HCT116 (cell line): ENCODE measurements around the gene KRT33A. TPM values are rescaled to one million over a fixed set of nuclear protein-coding genes. Genes with fewer than 3 reads are reported as not detected.

Experiments
- ATAC-seq: fragments of 200-7000 bp; cut with Tn5 transposase; 2 replicates; pipeline ENCODE4 v1.9.1; 2020; ENCODE audit warnings: mild to moderate bottlenecking, moderate library complexity
- BruUV-seq: library from RNA; stranded (reverse); fragments of 400-500 nt; replicated peaks from 2 replicates; lab custom pipeline; 2021; lab: Mats Ljungman, UMichigan
- CTCF ChIA-PET: fragments of 300-600 bp; sonication (Branson Sonifier 250); formaldehyde crosslinking; loops from one replicate; lab custom pipeline; 2021; ENCODE audit warnings: antibody characterized with exemption; lab: Charles Lee
- POLR2A ChIA-PET: fragments of 300-600, 350-600 bp; sonication (Branson Sonifier 250); formaldehyde crosslinking; loops from one replicate; lab custom pipeline; 2021; ENCODE audit warnings: antibody characterized with exemption; lab: Charles Lee
- RAD21 ChIA-PET, 2 experiments: fragments of 300-600 bp; sonication (Branson Sonifier 250); formaldehyde crosslinking; loops; one replicate each; lab custom pipeline; 2023; ENCODE audit warnings: low total read pairs in 2 of 2; ENCODE audit not compliant: uncharacterized antibody in 2 of 2, unreplicated experiment in 2 of 2, low non-redundant PET in 1 of 2; lab: Charles Lee
- DNase-seq: peaks from one replicate; pipeline ENCODE4 v3.0.0-alpha.2; 2010; ENCODE audit warnings: low read depth, low spot score
- H2AFZ ChIP-seq: fragments of 200-600 bp; shearing (Covaris generic), sonication (generic); 2 replicates; pipeline ENCODE4 v1.6.1; 2017; ENCODE audit warnings: low read depth, mixed run types, mixed read lengths, antibody characterized with exemption, low read length; ENCODE audit not compliant: poor library complexity, severe bottlenecking
- H3K27ac ChIP-seq: 2 replicates; pipeline ENCODE4 v1.5.1; 2012; ENCODE audit warnings: low read depth, low read length
- H3K27me3 ChIP-seq: fragments of 200-600 bp; sonication (generic); 2 replicates; pipeline ENCODE4 v1.6.1; 2016; ENCODE audit warnings: mixed run types, low read length, mixed read lengths; ENCODE audit not compliant: insufficient read depth
- H3K36me3 ChIP-seq, 2 experiments: fragments of 200-500 bp in 1 of 2; fragments of 200-600 bp in 1 of 2; sonication (Bioruptor generic) in 1 of 2; sonication (generic) in 1 of 2; 2 replicates each; pipeline versions ENCODE4 v1.5.1 to v1.6.1; 2014 to 2016; ENCODE audit warnings: low read length in 2 of 2, inconsistent platforms in 1 of 2, mixed read lengths in 1 of 2, mixed run types in 1 of 2; ENCODE audit not compliant: insufficient read depth in 2 of 2, control insufficient read depth in 1 of 2
- H3K4me1 ChIP-seq, 2 experiments: fragments of 200-600 bp in 1 of 2; sonication (generic) in 1 of 2; 2 replicates each; pipeline versions ENCODE4 v1.5.1 to v1.6.1; 2012 to 2017; ENCODE audit warnings: low read length in 2 of 2, inconsistent platforms in 1 of 2, mild to moderate bottlenecking in 1 of 2, mixed read lengths in 1 of 2, mixed run types in 1 of 2, moderate library complexity in 1 of 2; ENCODE audit not compliant: insufficient read depth in 2 of 2, control insufficient read depth in 1 of 2
- H3K4me2 ChIP-seq: fragments of 200-600 bp; sonication (generic); 2 replicates; pipeline ENCODE4 v1.6.1; 2017; ENCODE audit warnings: mixed run types, low read length, mixed read lengths
- H3K4me3 ChIP-seq, 2 experiments: fragments of 200-600 bp in 1 of 2; sonication (generic) in 1 of 2; replicated peaks in 1 of 2; 2 replicates each; pipeline ENCODE4 v1.5.1; 2011 to 2016; ENCODE audit warnings: low read length in 2 of 2, control low read depth in 1 of 2, low read depth in 1 of 2, mild to moderate bottlenecking in 1 of 2, mixed read lengths in 1 of 2, mixed run types in 1 of 2
- H3K79me2 ChIP-seq: fragments of 200-600 bp; sonication (generic); 2 replicates; pipeline ENCODE4 v1.6.1; 2017; ENCODE audit warnings: mild to moderate bottlenecking, mixed run types, low read length, moderate library complexity, mixed read lengths; ENCODE audit not compliant: insufficient read depth
- H3K9ac ChIP-seq: fragments of 200-600 bp; sonication (generic); 2 replicates; pipeline ENCODE4 v1.6.1; 2016; ENCODE audit warnings: low read length, mixed read lengths
- H3K9me2 ChIP-seq: fragments of 200-600 bp; sonication (generic), shearing (Covaris generic); 2 replicates; pipeline ENCODE4 v1.6.1; 2017; ENCODE audit warnings: mixed run types, mild to moderate bottlenecking, moderate library complexity; ENCODE audit not compliant: insufficient read depth
- H3K9me3 ChIP-seq, 2 experiments: fragments of 200-500 bp in 1 of 2; fragments of 200-600 bp in 1 of 2; sonication (Bioruptor generic) in 1 of 2; sonication (generic) in 1 of 2; 2 replicates each; pipeline ENCODE4 v1.6.1; 2014 to 2017; ENCODE audit warnings: low read length in 2 of 2, mixed read lengths in 2 of 2, inconsistent platforms in 1 of 2, low read depth in 1 of 2, mild to moderate bottlenecking in 1 of 2, mixed run types in 1 of 2, moderate library complexity in 1 of 2; ENCODE audit not compliant: control insufficient read depth in 1 of 2, insufficient read depth in 1 of 2
- H4K20me1 ChIP-seq: fragments of 200-600 bp; sonication (generic), shearing (Covaris generic); 2 replicates; pipeline ENCODE4 v1.6.1; 2017; ENCODE audit warnings: mixed run types, mild to moderate bottlenecking, moderate library complexity; ENCODE audit not compliant: insufficient read depth
- ATF3 ChIP-seq: IDR thresholded peaks from 2 replicates; pipeline ENCODE4 v1.6.1; 2012
- CBX3 ChIP-seq: IDR thresholded peaks from 2 replicates; pipeline ENCODE4 v1.6.1; 2012; ENCODE audit warnings: low read depth
- CEBPB ChIP-seq: IDR thresholded peaks from 2 replicates; pipeline ENCODE4 v1.6.1; 2012; ENCODE audit warnings: low read depth
- ELF1 ChIP-seq: IDR thresholded peaks from 2 replicates; pipeline ENCODE4 v1.6.1; 2012; ENCODE audit warnings: low read depth, borderline replicate concordance
- RAD21 ChIP-seq: IDR thresholded peaks from 2 replicates; pipeline ENCODE4 v1.6.1; 2012; ENCODE audit warnings: low read depth, mild to moderate bottlenecking
- REST ChIP-seq: IDR thresholded peaks from 2 replicates; pipeline ENCODE4 v1.6.1; 2012; ENCODE audit warnings: low read depth
- YY1 ChIP-seq: IDR thresholded peaks from 2 replicates; pipeline ENCODE4 v1.6.1; 2011; ENCODE audit warnings: low read length, low read depth, moderate library complexity, mild to moderate bottlenecking; ENCODE audit not compliant: insufficient replicate concordance; ENCODE audit errors: extremely low read depth
- ZFX ChIP-seq: fragments of 450-650 bp; IDR thresholded peaks from 2 replicates; pipeline ENCODE4 v1.6.1; 2017
- intact Hi-C: fragments of 100-400 bp; cut with micrococcal nuclease; formaldehyde crosslinking; loops from 2 replicates; pipeline ENCODE4 v1.10.0; 2022
- total RNA-seq: library from RNA; stranded (reverse); gene quantifications from one replicate; pipeline ENCODE4 v1.2.1, GENCODE V29; 2021; ENCODE audit not compliant: unreplicated experiment
- TF ChIP-seq, protein P1 (sequence below): IDR thresholded peaks from 2 replicates; pipeline ENCODE4 v1.6.1; 2012
- TF ChIP-seq, protein P2 (sequence below), 3 experiments: fragments of 200-600 bp in 1 of 3; sonication (generic) in 1 of 3; IDR thresholded peaks in 2 of 3; conservative IDR thresholded peaks in 1 of 3; 2 replicates each; pipeline ENCODE4 v1.5.1; 2012 to 2017; ENCODE audit warnings: low read depth in 2 of 3, low read length in 2 of 3, antibody characterized with exemption in 1 of 3, borderline replicate concordance in 1 of 3, control low read depth in 1 of 3, mild to moderate bottlenecking in 1 of 3, mixed read lengths in 1 of 3, mixed run types in 1 of 3, moderate library complexity in 1 of 3; ENCODE audit not compliant: insufficient read depth in 1 of 3

Gene KRT33A
- total RNA-seq, 1 experiment from 2014 or later = not detected

GRCh38 chr17:41393826-41394225 is 43.2 kb upstream of the KRT33A start (continued):
- TF ChIP-seq REST = no peak
- no peak for TF ChIP-seq ELF1
- TF ChIP-seq ATF3 = no peak
- TF ChIP-seq CBX3 = no peak
- TF ChIP-seq ZFX = no peak
- TF ChIP-seq CEBPB = no peak
- TF ChIP-seq, protein P1, sequence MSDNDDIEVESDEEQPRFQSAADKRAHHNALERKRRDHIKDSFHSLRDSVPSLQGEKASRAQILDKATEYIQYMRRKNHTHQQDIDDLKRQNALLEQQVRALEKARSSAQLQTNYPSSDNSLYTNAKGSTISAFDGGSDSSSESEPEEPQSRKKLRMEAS = no peak
- no peak for TF ChIP-seq RAD21
- TF ChIP-seq, all 23 proteins: peak for 0

- H3K9me3 ChIP-seq = peaks cover 0 to 12% of the 10 kb centered on the region in 2 experiments; a peak in 1 of 4 replicates
- TF ChIP-seq CBX3 = no peak
- TF ChIP-seq, protein P2, sequence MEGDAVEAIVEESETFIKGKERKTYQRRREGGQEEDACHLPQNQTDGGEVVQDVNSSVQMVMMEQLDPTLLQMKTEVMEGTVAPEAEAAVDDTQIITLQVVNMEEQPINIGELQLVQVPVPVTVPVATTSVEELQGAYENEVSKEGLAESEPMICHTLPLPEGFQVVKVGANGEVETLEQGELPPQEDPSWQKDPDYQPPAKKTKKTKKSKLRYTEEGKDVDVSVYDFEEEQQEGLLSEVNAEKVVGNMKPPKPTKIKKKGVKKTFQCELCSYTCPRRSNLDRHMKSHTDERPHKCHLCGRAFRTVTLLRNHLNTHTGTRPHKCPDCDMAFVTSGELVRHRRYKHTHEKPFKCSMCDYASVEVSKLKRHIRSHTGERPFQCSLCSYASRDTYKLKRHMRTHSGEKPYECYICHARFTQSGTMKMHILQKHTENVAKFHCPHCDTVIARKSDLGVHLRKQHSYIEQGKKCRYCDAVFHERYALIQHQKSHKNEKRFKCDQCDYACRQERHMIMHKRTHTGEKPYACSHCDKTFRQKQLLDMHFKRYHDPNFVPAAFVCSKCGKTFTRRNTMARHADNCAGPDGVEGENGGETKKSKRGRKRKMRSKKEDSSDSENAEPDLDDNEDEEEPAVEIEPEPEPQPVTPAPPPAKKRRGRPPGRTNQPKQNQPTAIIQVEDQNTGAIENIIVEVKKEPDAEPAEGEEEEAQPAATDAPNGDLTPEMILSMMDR (IDR thresholded peaks at IDR 0.05 in 2 of 3, conservative IDR thresholded peaks at IDR 0.05 in 1 of 3; ENCODE audit: borderline replicate concordance in 1 of 3, insufficient read depth in 1 of 3, low read depth in 2 of 3, low read length in 2 of 3) = no peak
- no peak for TF ChIP-seq YY1
- TF ChIP-seq CEBPB = no peak
- peaks cover 2 to 17% of the 10 kb centered on the region in 2 experiments; a peak in 2 of 4 replicates for H3K4me1 ChIP-seq
- intact Hi-C loops = no loop called here
- H3K4me2 ChIP-seq = no peak overlapping the region
- no TSS peak for BruUV-seq
- ATAC-seq (no peak), DNase-seq (no peak)
- CTCF ChIA-PET = no interaction called here
- H3K4me3 ChIP-seq = no peak overlapping the region
- no peaks in the 10 kb centered on the region for H3K36me3 ChIP-seq
- no peak overlapping the region for H3K9ac ChIP-seq
- POLR2A ChIA-PET = no interaction called here
- H3K27me3 ChIP-seq = no peaks in the 10 kb centered on the region
- H4K20me1 ChIP-seq = no peaks in the 10 kb centered on the region
- no peak overlapping the region for H3K27ac ChIP-seq
- no peaks in the 10 kb centered on the region for H3K9me2 ChIP-seq
- RAD21 ChIA-PET = no interaction called here
- H2AFZ ChIP-seq = no peak overlapping the region
- no peaks in the 10 kb centered on the region for H3K79me2 ChIP-seq
Observed at GRCh38 chr17:41393294-41393693, 42.7 kb upstream of the KRT33A start.
